SU-DHL-6 (cell line): Measurements from ENCODE around the gene SERPINB12.

Experiments
- H2AFZ ChIP-seq: fragments of 200-600 bp; sonication (generic); 2 replicates; pipeline ENCODE4 v1.6.1; 2014; ENCODE audit warnings: low read depth, mild to moderate bottlenecking, moderate library complexity, mixed read lengths, antibody characterized with exemption, low read length; ENCODE audit not compliant: severe bottlenecking
- H3F3A ChIP-seq: fragments of 200-600 bp; shearing (Covaris generic); 2 replicates; pipeline ENCODE4 v1.6.0; 2016; ENCODE audit warnings: antibody characterized with exemption, mild to moderate bottlenecking; ENCODE audit not compliant: insufficient read depth
- H3K27ac ChIP-seq: fragments of 200-600 bp; sonication (generic); 2 replicates; pipeline ENCODE4 v1.5.1; 2016; ENCODE audit warnings: low read depth, mild to moderate bottlenecking, low read length, moderate library complexity, mixed read lengths
- H3K27me3 ChIP-seq: fragments of 200-600 bp; sonication (generic), shearing (Covaris generic); 2 replicates; pipeline ENCODE4 v1.6.0; 2014; ENCODE audit warnings: mild to moderate bottlenecking, low read length
- H3K36me3 ChIP-seq: fragments of 200-600 bp; sonication (generic); 2 replicates; pipeline ENCODE4 v1.6.1; 2014; ENCODE audit warnings: mild to moderate bottlenecking, low read length, mixed read lengths
- H3K4me2 ChIP-seq: fragments of 300-600, 200-600 bp; shearing (Covaris generic), sonication (generic); 2 replicates; pipeline ENCODE4 v1.6.0; 2014; ENCODE audit warnings: low read length, low read depth, mild to moderate bottlenecking; ENCODE audit not compliant: poor library complexity, severe bottlenecking
- H3K4me3 ChIP-seq: fragments of 200-600 bp; sonication (generic); 2 replicates; pipeline ENCODE4 v1.5.1; 2014; ENCODE audit warnings: antibody characterized with exemption, low read length, mild to moderate bottlenecking, mixed read lengths; ENCODE audit not compliant: insufficient read depth, poor library complexity, severe bottlenecking
- H3K79me2 ChIP-seq: fragments of 200-600 bp; sonication (generic); 2 replicates; pipeline ENCODE4 v1.6.1; 2014; ENCODE audit warnings: mild to moderate bottlenecking, low read length, moderate library complexity; ENCODE audit not compliant: insufficient read depth
- H3K9ac ChIP-seq: fragments of 200-600 bp; sonication (generic); 2 replicates; pipeline ENCODE4 v1.7.0; 2014; ENCODE audit warnings: mild to moderate bottlenecking, low read length
- H3K9me2 ChIP-seq: fragments of 200-600 bp; sonication (generic); replicated peaks from 2 replicates; pipeline ENCODE4 v1.6.1; 2014; ENCODE audit warnings: low read length; ENCODE audit not compliant: insufficient read depth
- H3K9me3 ChIP-seq: fragments of 200-600 bp; sonication (generic); 2 replicates; pipeline ENCODE4 v1.6.1; 2014; ENCODE audit warnings: low read length, mixed read lengths; ENCODE audit not compliant: insufficient read depth
- H4K20me1 ChIP-seq: fragments of 200-600 bp; sonication (generic); 2 replicates; pipeline ENCODE4 v1.6.1; 2014; ENCODE audit warnings: low read depth, mild to moderate bottlenecking, antibody characterized with exemption, low read length, moderate library complexity, mixed read lengths
- CTCF ChIP-seq: fragments of 200-600 bp; sonication (generic); IDR thresholded peaks from one replicate; pipeline ENCODE4 v1.5.1; 2017; ENCODE audit warnings: antibody characterized with exemption, mild to moderate bottlenecking, low read length, moderate library complexity; ENCODE audit not compliant: insufficient read depth, poor library complexity, severe bottlenecking
- EZH2phosphoT487 ChIP-seq: fragments of 200-600 bp; sonication (generic), shearing (Covaris generic); conservative IDR thresholded peaks from 2 replicates; pipeline ENCODE4 v1.6.1; 2018; ENCODE audit warnings: mild to moderate bottlenecking, antibody characterized with exemption, low read length, moderate library complexity, mixed read lengths

The SERPINB12 gene

GRCh38 chr18:63604791-63605567 lies 62.8 kb downstream of the SERPINB12 start:
- no peak for TF ChIP-seq EZH2phosphoT487
- TF ChIP-seq CTCF, result no peak
- Histone ChIP-seq H3K4me2 (no peak overlapping the region), H3K9me3 (no peaks in the 10 kb centered on the region), H3F3A (no peaks in the 10 kb centered on the region), H3K27me3 (no peaks in the 10 kb centered on the region), H3K4me3 (no peak overlapping the region), H3K79me2 (no peaks in the 10 kb centered on the region), H3K36me3 (no peaks in the 10 kb centered on the region), H3K9ac (no peak overlapping the region), H3K27ac (no peak overlapping the region), H4K20me1 (no peaks in the 10 kb centered on the region), H3K9me2 (no peaks in the 10 kb centered on the region), H2AFZ (no peak overlapping the region)

DNA sequence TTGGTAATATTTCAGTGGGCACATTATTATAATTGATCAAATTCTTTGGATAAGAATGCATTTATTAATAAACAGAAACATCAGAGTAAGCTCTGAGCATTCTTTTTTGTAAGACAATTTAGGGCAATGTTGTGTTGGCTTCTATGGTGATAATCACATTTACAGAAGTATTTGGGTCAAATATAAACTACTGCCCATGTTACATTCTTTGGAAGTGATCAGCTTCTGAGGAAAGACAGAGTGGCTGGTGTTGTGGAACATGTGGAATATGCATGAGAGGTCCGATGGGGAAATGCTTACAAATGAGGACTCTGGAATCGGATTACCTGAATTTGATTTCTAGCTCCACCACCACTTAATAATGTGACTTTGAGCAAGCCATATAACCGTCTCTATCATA lies 64.4 kb downstream of the SERPINB12 start:
- H3K9me2 ChIP-seq, result no peaks in the 10 kb centered on the region
- H2AFZ ChIP-seq, result no peak overlapping the region
- TF ChIP-seq CTCF (no peak), EZH2phosphoT487 (no peak)
- no peak overlapping the region for H3K4me2 ChIP-seq
- no peak overlapping the region for H3K4me3 ChIP-seq
- no peaks in the 10 kb centered on the region for H4K20me1 ChIP-seq
- H3K79me2 ChIP-seq, result no peaks in the 10 kb centered on the region
- no peak overlapping the region for H3K27ac ChIP-seq
- no peak overlapping the region for H3K9ac ChIP-seq
- no peaks in the 10 kb centered on the region for H3F3A ChIP-seq
- no peaks in the 10 kb centered on the region for H3K27me3 ChIP-seq
- H3K36me3 ChIP-seq, result no peaks in the 10 kb centered on the region
- no peaks in the 10 kb centered on the region for H3K9me3 ChIP-seq

GRCh38 chr18:63613420-63613819 lies 71.3 kb downstream of the SERPINB12 start:
- H3K9me2 ChIP-seq, result no peaks in the 10 kb centered on the region
- no peaks in the 10 kb centered on the region for H3K79me2 ChIP-seq
- no peaks in the 10 kb centered on the region for H3K9me3 ChIP-seq
- H3K36me3 ChIP-seq, result no peaks in the 10 kb centered on the region
- H3K9ac ChIP-seq, result no peak overlapping the region
- H4K20me1 ChIP-seq, result no peaks in the 10 kb centered on the region
- no peak overlapping the region for H3K4me3 ChIP-seq
- H3K4me2 ChIP-seq, result no peak overlapping the region
- H3F3A ChIP-seq, result no peaks in the 10 kb centered on the region
- H3K27ac ChIP-seq, result no peak overlapping the region
- H2AFZ ChIP-seq, result no peak overlapping the region
- no peaks in the 10 kb centered on the region for H3K27me3 ChIP-seq
- TF ChIP-seq EZH2phosphoT487 (no peak), CTCF (no peak)
